SKM-1 treated with dmso at 0.1 percent for 144 hours (cell line): ENCODE data around the gene COL9A3.
"Not testable (repeated sequence)": the region's sequence is repeated elsewhere in the genome, so short reads cannot be mapped to it uniquely, and the experiment has no call there.

Experiments
- DNase-seq: peaks from one replicate; lab custom pipeline; 2025; ENCODE audit not compliant: unreplicated experiment; lab: John Stamatoyannopoulos, UW

COL9A3 gene

GRCh38 chr20:62852841-62853240 is 36.0 kb downstream of the COL9A3 start:
- no peak for DNase-seq

- not testable (repeated sequence) for DNase-seq
Observed at GRCh38 chr20:62853304-62853703, 36.5 kb downstream of the COL9A3 start.

- no peak for DNase-seq
Observed at GRCh38 chr20:62854121-62854520, 37.3 kb downstream of the COL9A3 start.

- DNase-seq: no peak
Observed at GRCh38 chr20:62855120-62855519, 38.3 kb downstream of the COL9A3 start.

- DNase-seq: no peak
Observed at GRCh38 chr20:62856931-62857619, 40.2 kb downstream of the COL9A3 start.

- DNase-seq: no peak
Observed at GRCh38 chr20:62858058-62858830, 41.4 kb downstream of the COL9A3 start.

- DNase-seq: no peak
Observed at GRCh38 chr20:62859721-62860120, 42.9 kb downstream of the COL9A3 start.

GRCh38 chr20:62860391-62860923 is 43.6 kb downstream of the COL9A3 start:
- DNase-seq: no peak

- DNase-seq: no peak
Observed at GRCh38 chr20:62860924-62861691, 44.3 kb downstream of the COL9A3 start.

- peak; percentile 87 for DNase-seq
Observed at GRCh38 chr20:62861726-62862336, 45.0 kb downstream of the COL9A3 start, which contains the start of gene TCFL5. Gene TCFL5, minus strand, starts transcription at chr20:62861822. Its CDS starts 152 bp downstream, at chr20:62861670.

GRCh38 chr20:62864207-62864606 is 47.4 kb downstream of the COL9A3 start:
- no peak for DNase-seq

- no peak for DNase-seq
Observed at GRCh38 chr20:62872184-62872847, 55.5 kb downstream of the COL9A3 start.

- no peak for DNase-seq
Observed at GRCh38 chr20:62872862-62873261, 56.0 kb downstream of the COL9A3 start.

- DNase-seq: no peak
Observed at GRCh38 chr20:62873280-62873679, 56.4 kb downstream of the COL9A3 start.

- DNase-seq: not testable (repeated sequence)
Observed at GRCh38 chr20:62873681-62874031, 56.8 kb downstream of the COL9A3 start.

- no peak for DNase-seq
Observed at GRCh38 chr20:62874964-62875344, 58.1 kb downstream of the COL9A3 start.

GRCh38 chr20:62875419-62876361 is 58.8 kb downstream of the COL9A3 start:
- DNase-seq: no peak

- no peak for DNase-seq
Observed at GRCh38 chr20:62876501-62876901, 59.7 kb downstream of the COL9A3 start.
